ENCODE measurements around the gene CEP170B.
"Not testable (repeated sequence)": the region's sequence is repeated elsewhere in the genome, so short reads cannot be mapped to it uniquely, and the experiment has no call there.

DNA sequence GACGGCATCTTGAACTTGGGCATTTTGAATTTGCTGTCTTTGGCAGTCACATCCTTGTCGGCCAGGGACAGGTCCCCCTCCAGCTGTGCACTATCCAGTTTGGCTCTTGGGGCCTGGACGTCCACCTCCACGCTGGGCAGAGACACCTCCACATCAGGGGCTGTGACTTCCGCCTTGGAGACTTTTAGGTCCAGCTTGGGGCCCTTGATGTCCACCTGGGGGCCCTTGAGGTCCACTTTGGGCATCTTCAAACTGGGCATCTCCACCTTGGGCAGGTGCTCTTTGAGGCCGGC lies 78.9 kb downstream of the CEP170B start:
- TF ChIP-seq, protein P1, sequence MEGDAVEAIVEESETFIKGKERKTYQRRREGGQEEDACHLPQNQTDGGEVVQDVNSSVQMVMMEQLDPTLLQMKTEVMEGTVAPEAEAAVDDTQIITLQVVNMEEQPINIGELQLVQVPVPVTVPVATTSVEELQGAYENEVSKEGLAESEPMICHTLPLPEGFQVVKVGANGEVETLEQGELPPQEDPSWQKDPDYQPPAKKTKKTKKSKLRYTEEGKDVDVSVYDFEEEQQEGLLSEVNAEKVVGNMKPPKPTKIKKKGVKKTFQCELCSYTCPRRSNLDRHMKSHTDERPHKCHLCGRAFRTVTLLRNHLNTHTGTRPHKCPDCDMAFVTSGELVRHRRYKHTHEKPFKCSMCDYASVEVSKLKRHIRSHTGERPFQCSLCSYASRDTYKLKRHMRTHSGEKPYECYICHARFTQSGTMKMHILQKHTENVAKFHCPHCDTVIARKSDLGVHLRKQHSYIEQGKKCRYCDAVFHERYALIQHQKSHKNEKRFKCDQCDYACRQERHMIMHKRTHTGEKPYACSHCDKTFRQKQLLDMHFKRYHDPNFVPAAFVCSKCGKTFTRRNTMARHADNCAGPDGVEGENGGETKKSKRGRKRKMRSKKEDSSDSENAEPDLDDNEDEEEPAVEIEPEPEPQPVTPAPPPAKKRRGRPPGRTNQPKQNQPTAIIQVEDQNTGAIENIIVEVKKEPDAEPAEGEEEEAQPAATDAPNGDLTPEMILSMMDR (IDR thresholded peaks at IDR 0.05; ENCODE audit: control extremely low read depth in 1 of 3, insufficient read depth in 1 of 3, low read depth in 1 of 3, low read length in 3 of 3) = not testable (repeated sequence)
- not testable (repeated sequence) for TF ChIP-seq KDM5A (IDR thresholded peaks at IDR 0.05; ENCODE audit: low read length); CHD1 (IDR thresholded peaks at IDR 0.05; ENCODE audit: low read depth, low read length); POLR2AphosphoS5 (IDR thresholded peaks at IDR 0.05; ENCODE audit: low read depth, low read length); HDAC2 (IDR thresholded peaks at IDR 0.05; ENCODE audit: borderline replicate concordance in 1 of 2, low read depth in 2 of 2, low read length in 2 of 2); RFX5 (IDR thresholded peaks at IDR 0.05; ENCODE audit: borderline replicate concordance, low read depth, low read length); POLR2A (IDR thresholded peaks at IDR 0.05; ENCODE audit: control extremely low read depth in 1 of 2, low read depth in 2 of 2, low read length in 2 of 2); TEAD4 (IDR thresholded peaks at IDR 0.05; ENCODE audit: low read depth, low read length)

Measured in H1 (cell line).